Gastroesophageal sphincter (tissue), 3 donors: ENCODE data around the gene NCKAP5.

ENCODE experiments used
- CTCF ChIP-seq, 4 experiments: fragments of 200-600 bp in 2 of 4; fragments of 450-650 bp in 2 of 4; sonication (generic) in 1 of 4; IDR thresholded peaks; one replicate each; pipeline ENCODE4 v1.5.1; 2017 to 2019; ENCODE audit warnings: antibody characterized with exemption in 4 of 4, mild to moderate bottlenecking in 2 of 4, moderate library complexity in 2 of 4
- POLR2A ChIP-seq, 2 donors: fragments of 450-650 bp; IDR thresholded peaks; one replicate each; pipeline ENCODE4 v1.6.1; 2017; ENCODE audit warnings: antibody characterized with exemption in 2 of 2, mild to moderate bottlenecking in 2 of 2, moderate library complexity in 1 of 2

- TF ChIP-seq CTCF (IDR thresholded peaks at IDR 0.05) = no peak
- no peak for TF ChIP-seq POLR2A (IDR thresholded peaks at IDR 0.05)
Measured at GRCh38 chr2:133599811-133600210, 31.5 kb upstream of the NCKAP5 start.
